ENCODE data around the gene NTMT1. TPM values are rescaled to one million over a fixed set of nuclear protein-coding genes. Genes with fewer than 3 reads are reported as not detected.

The NTMT1 gene
- total RNA-seq, 1 donor from 2014 or later = 25.1 TPM

- no peak overlapping the region for H3K27ac ChIP-seq
- no peak overlapping the region for H3K4me3 ChIP-seq
- intact Hi-C loops (cut with DNase I) = no loop called here
- H3K27me3 ChIP-seq (ENCODE audit: low read depth) = peaks cover 5% of the 10 kb centered on the region
- no peak for TF ChIP-seq CTCF (IDR thresholded peaks at IDR 0.05)
- no peaks in the 10 kb centered on the region for H3K36me3 ChIP-seq
- H3K4me1 ChIP-seq = no peaks in the 10 kb centered on the region
- DNase-seq (no peak), ATAC-seq (no peak)
- H3K9me3 ChIP-seq = no peaks in the 10 kb centered on the region
These were observed 24.8 kb downstream of the NTMT1 start for GRCh38 chr9:129650680-129651235.

DNA sequence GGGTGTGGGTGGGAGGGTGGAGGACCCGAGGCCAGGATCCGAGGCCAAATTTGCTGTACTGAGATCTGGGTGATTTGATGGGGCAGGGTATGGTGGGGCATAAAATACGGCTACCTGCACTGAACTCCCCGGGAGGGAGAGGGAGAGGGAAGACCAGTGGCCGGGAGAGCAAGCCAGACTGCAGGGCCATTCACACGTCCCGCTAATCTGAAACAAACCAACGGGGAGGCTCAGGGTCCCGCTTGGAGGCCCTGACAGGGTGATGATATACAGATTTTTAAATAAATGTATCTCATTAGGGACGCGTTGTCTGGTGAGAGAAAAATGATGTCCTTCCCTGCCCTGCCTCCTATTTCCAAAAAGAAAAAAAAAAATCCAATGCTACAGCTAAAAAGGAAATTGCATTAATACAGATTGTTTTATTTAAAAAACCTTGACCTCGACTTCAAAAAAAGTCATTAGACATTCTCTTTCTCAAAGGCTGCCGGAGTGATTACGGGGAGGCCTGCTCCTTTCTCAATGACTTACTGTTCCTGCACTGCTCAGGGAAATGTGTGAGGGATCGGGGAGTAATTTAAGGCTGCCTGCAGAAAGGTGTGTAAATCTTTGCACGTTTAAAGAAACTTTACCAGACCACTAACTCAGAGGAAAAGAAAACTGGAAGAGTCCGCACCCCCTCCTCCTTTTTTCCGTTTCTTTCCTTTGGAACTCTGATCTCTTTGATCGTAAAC, 28.0 kb downstream of the NTMT1 start:
- no peak overlapping the region for H3K27ac ChIP-seq
- no peak for TF ChIP-seq CTCF (IDR thresholded peaks at IDR 0.05)
- H3K9me3 ChIP-seq = no peaks in the 10 kb centered on the region
- peaks cover 5% of the 10 kb centered on the region for H3K27me3 ChIP-seq (ENCODE audit: low read depth)
- intact Hi-C loops (cut with DNase I) = no loop called here
- no peak overlapping the region for H3K4me3 ChIP-seq
- H3K36me3 ChIP-seq = no peaks in the 10 kb centered on the region
- ATAC-seq (no peak), DNase-seq (no peak)
- H3K4me1 ChIP-seq = no peaks in the 10 kb centered on the region

DNA sequence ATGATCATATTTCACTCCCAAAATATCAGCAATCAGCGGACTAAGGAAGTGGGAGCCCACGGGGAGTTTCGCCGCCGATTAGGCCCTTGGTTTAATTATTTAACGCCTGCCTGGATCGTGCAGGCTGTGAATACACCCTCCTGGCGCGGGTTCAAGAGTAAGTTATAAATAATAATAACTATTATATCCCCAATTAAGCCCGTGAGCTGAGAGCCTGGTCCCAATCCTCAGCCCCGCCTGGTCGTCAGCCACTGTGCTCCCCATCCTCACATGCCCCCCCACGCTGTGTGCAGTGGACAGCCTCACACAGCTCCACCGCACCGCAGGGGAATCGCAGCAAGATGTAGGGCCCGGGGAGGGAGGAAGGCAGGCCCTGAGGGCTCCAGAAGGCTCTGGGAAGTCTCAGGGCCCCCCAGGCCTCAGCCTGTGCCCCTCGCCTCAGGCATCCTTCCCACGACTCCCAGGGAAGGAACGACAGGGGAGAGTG, 28.6 kb downstream of the NTMT1 start:
- Histone ChIP-seq H3K36me3 (no peaks in the 10 kb centered on the region), H3K4me1 (no peaks in the 10 kb centered on the region), H3K4me3 (no peak overlapping the region), H3K9me3 (no peaks in the 10 kb centered on the region), H3K27ac (no peak overlapping the region), H3K27me3 (ENCODE audit: low read depth) (no peaks in the 10 kb centered on the region)
- DNase-seq = no peak
- peak in 1 of 2 donors; percentile 18 for ATAC-seq
- intact Hi-C loops (cut with DNase I) = no loop called here
- TF ChIP-seq CTCF (IDR thresholded peaks at IDR 0.05) = no peak

DNA sequence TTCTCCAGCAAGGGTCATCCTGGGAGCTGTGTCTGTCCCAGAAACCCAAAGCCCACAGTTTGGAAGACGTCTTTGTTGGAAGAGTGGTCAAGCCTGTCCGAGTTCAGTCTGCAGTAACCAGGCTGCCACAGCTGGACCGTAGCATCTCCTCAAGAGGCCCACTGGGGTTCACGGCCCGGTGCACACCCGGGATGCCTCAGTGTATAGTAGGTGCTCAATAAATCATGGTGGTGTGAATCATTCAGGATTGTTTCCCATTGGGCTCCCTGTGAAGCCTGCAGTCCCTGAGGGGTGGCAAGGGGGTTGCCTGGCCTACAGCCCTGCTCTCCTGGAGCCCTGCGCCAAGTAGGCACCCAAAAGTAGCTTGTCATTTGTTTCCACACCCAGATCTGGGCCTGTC, 29.2 kb downstream of the NTMT1 start:
- Histone ChIP-seq H3K27ac (no peak overlapping the region), H3K9me3 (no peaks in the 10 kb centered on the region), H3K4me1 (no peaks in the 10 kb centered on the region), H3K36me3 (no peaks in the 10 kb centered on the region), H3K27me3 (ENCODE audit: low read depth) (no peaks in the 10 kb centered on the region), H3K4me3 (no peak overlapping the region)
- no peak for TF ChIP-seq CTCF (IDR thresholded peaks at IDR 0.05)
- intact Hi-C loops (cut with DNase I) = no loop called here
- ATAC-seq (no peak), DNase-seq (no peak)

DNA sequence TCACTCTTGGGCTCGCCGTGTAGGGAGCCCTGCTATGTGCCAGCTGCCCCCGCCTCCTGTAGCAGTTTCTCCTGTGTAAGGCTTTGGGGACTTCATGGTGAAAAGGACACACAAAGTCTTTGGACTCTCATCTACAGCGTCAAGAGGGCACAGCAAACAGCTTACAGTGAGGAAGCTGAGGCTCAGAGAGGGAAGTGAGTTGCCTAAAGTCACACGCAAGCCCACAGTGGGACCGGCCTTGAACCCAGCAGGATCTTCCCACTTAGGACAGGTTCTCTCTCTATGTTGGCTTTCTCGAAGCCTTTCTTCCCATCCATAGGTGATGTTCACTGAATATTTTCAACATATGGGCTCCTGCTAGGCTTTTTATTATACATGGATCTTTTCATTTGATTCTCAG, 29.7 kb downstream of the NTMT1 start:
- H3K27ac ChIP-seq = no peak overlapping the region
- no peak for TF ChIP-seq CTCF (IDR thresholded peaks at IDR 0.05)
- no peak for ATAC-seq
- H3K4me1 ChIP-seq = no peaks in the 10 kb centered on the region
- no peak for DNase-seq
- H3K36me3 ChIP-seq = no peaks in the 10 kb centered on the region
- no peaks in the 10 kb centered on the region for H3K9me3 ChIP-seq
- intact Hi-C loops (cut with DNase I) = no loop called here
- no peaks in the 10 kb centered on the region for H3K27me3 ChIP-seq (ENCODE audit: low read depth)
- H3K4me3 ChIP-seq = no peak overlapping the region

Data from lower lobe of right lung (tissue), 2 donors.